ENCODE measurements around the gene MYL3. TPM values are rescaled to one million over a fixed set of nuclear protein-coding genes. Genes with fewer than 3 reads are reported as not detected.

Gene MYL3
- total and polyA plus RNA-seq, 8 donors = 3.1 to 13.4 (median 11.2) TPM

- intact Hi-C loops (cut with DNase I) = no loop called here
These were observed 9.5 kb downstream of the MYL3 start for GRCh38 chr3:46853441-46854415.

GRCh38 chr3:46852839-46853355 lies 10.3 kb downstream of the MYL3 start:
- DNase-seq = peak in 1 of 4 donors; percentile 23
- Histone ChIP-seq H3K4me1 (no peaks in the 10 kb centered on the region), H3K36me3 (no peaks in the 10 kb centered on the region), H3K4me3 (no peak overlapping the region), H3K27me3 (peaks cover 0 to 7% of the 10 kb centered on the region in 2 donors), H3K27ac (no peak overlapping the region), H3K9me3 (no peaks in the 10 kb centered on the region)
- intact Hi-C loops (cut with DNase I) = no loop called here
- TF ChIP-seq CTCF (IDR thresholded peaks at IDR 0.05) = no peak
- no peak for ATAC-seq

More at GRCh38 chr3:46853441-46854415, 9.5 kb downstream of the MYL3 start:
- H3K4me3 ChIP-seq = no peak overlapping the region
- no peaks in the 10 kb centered on the region for H3K9me3 ChIP-seq
- TF ChIP-seq CTCF (IDR thresholded peaks at IDR 0.05) = no peak
- ATAC-seq = no peak
- H3K27ac ChIP-seq = no peak overlapping the region
- H3K36me3 ChIP-seq = no peaks in the 10 kb centered on the region
- H3K27me3 ChIP-seq = peaks cover 0 to 7% of the 10 kb centered on the region in 2 donors
- H3K4me1 ChIP-seq = no peaks in the 10 kb centered on the region
- no peak for DNase-seq

- DNase-seq = no peak
These were observed 10.9 kb downstream of the MYL3 start for GRCh38 chr3:46852334-46852720.

GRCh38 chr3:46851364-46852333 lies 11.6 kb downstream of the MYL3 start:
- intact Hi-C loops (cut with DNase I) = no loop called here
- Histone ChIP-seq H3K27ac (no peak overlapping the region), H3K9me3 (no peaks in the 10 kb centered on the region), H3K27me3 (peaks cover 0 to 8% of the 10 kb centered on the region in 2 donors), H3K36me3 (no peaks in the 10 kb centered on the region), H3K4me1 (peaks cover 0 to under 1% of the 10 kb centered on the region in 2 donors), H3K4me3 (no peak overlapping the region)
- ATAC-seq = no peak
- DNase-seq = peak in 1 of 4 donors; percentile 10
- no peak for TF ChIP-seq CTCF (IDR thresholded peaks at IDR 0.05)

More at GRCh38 chr3:46852334-46852720, 10.9 kb downstream of the MYL3 start:
- Histone ChIP-seq H3K4me1 (no peaks in the 10 kb centered on the region), H3K27ac (no peak overlapping the region), H3K9me3 (no peaks in the 10 kb centered on the region), H3K4me3 (no peak overlapping the region), H3K27me3 (peaks cover 0 to 8% of the 10 kb centered on the region in 2 donors), H3K36me3 (no peaks in the 10 kb centered on the region)
- intact Hi-C loops (cut with DNase I) = no loop called here
- TF ChIP-seq CTCF (IDR thresholded peaks at IDR 0.05) = no peak
- no peak for ATAC-seq

All from left lung (tissue), 10 donors.